ENCODE results near the gene CLTA. TPM values are rescaled to one million over a fixed set of nuclear protein-coding genes. Genes with fewer than 3 reads are reported as not detected.
A peak's percentile ranks its signal among the peaks of the same experiment; 100 is the strongest.

The CLTA gene
- total RNA-seq, 5 donors from 2014 or later (not counting 1 experiment from before 2014, with no cell fraction given), result 40.2 to 79.0 (median 70.0) TPM

DNA sequence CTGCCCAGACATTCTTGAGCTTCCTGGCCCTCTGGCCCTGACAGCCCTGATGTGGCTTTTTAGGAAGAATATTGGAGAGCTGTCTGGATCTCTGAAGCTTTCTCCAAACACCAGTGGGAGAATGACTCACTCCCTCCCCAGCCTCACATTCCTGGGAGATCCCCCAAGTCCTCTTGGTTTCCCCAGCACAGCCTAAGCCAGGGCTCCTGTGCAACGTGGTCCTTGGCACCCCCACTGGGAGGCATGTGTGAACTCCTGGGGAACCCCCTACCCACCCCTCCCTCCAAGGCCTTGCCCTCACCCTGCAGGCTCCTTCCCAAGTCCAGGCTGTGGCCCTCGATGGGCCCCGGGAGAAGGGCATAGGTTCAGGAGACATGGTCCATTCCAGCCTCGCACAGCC is 41.5 kb upstream of the CLTA start:
- Histone ChIP-seq H3K27ac (ENCODE audit: low read length) (peak overlapping the region; percentile 27), H3K36me3 (ENCODE audit: control insufficient read depth in 2 of 2, extremely low read depth in 1 of 2, insufficient read depth in 1 of 2, low read length in 1 of 2) (peaks cover 0 to 1% of the 10 kb centered on the region in 2 donors), H3K9me3 (no peaks in the 10 kb centered on the region), H3K4me3 (ENCODE audit: control insufficient read depth in 1 of 2, extremely low read depth in 1 of 2, low read length in 1 of 2) (no peak overlapping the region), H3K4me1 (ENCODE audit: control insufficient read depth in 1 of 2, extremely low read depth in 1 of 2, insufficient read depth in 2 of 2, low read length in 2 of 2) (peaks cover 38 to 91% of the 10 kb centered on the region in 2 experiments), H3K27me3 (replicated peaks in 1 of 2; ENCODE audit: control insufficient read depth in 2 of 2, extremely low read depth in 1 of 2, insufficient read depth in 2 of 2, low read length in 1 of 2) (no peaks in the 10 kb centered on the region)
- Mint-ChIP-seq H3K4me1 (peaks cover 72 to 92% (median 88%) of the 10 kb centered on the region in 3 donors), H3K9me3 (peaks cover 6 to 13% (median 11%) of the 10 kb centered on the region in 3 donors), H3K27me3 (no peaks in the 10 kb centered on the region), H3K27ac (peak overlapping the region; percentile 90 to 99), H3K36me3 (peaks cover 28% of the 10 kb centered on the region), H3K4me3 (peak overlapping the region in 1 of 3 donors; percentile 15)
- 63% methylated on average over 1 of the region's 4 CpGs for WGBS (ENCODE audit: insufficient coverage)
- ChIA-PET POLR2A (interaction anchor here in 1 of 2 donors (1.0 kb wide), 1 partner anchor 41 kb away, joined by 4 read pairs; no protein-coding TSS in a partner anchor), CTCF (interaction anchor here (0.6 to 1.3 kb wide), 4 partner anchors 10 to 502 kb away, joined by 3 to 7 read pairs (median 4); no protein-coding TSS in a partner anchor)
- ATAC-seq (replicated peaks in 1 of 4), result no peak
- DNase-seq, result no peak

DNA sequence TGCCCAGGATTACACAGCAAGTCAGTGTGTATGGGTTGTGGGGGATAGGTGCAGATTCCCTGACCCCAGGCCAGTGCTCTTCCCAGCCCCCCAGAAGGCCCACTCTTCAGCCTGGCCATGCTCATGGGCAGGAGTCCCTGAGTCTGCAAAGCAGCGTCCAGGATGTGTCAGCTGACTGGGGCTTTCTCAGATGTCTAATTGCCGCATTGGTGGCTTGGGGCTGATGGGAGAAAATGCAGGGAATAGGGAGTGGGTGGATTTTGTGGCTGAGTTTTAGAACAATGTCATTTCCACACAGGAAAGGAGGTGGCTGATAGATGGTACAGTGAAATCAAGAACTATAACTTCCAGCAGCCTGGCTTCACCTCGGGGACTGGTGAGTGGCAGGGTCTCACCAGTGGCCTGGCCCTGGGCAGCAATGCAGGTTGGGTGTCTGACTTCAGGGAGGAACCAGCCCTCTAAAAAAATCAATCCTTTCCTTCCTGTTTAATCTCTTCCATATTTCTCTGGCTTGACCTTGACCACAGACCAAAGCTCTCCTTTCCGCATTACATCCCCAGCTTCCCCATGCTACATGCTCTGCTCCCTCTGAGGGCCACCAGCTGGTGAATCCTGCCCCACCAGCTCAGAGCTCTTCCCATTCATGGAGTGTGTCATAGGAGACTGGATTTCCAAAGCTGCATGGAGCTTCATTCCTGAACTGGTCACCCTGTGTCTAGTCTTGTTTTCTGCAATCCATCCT is 40.0 kb upstream of the CLTA start:
- H3K27me3 Mint-ChIP-seq, result no peaks in the 10 kb centered on the region
- 58% methylated on average over 2 of the region's 4 CpGs for WGBS (ENCODE audit: insufficient coverage)
- no peak for DNase-seq
- POLR2A ChIA-PET, result interaction anchor here in 1 of 2 donors (0.5 kb wide), 1 partner anchor 1272 kb away, joined by 3 read pairs; the partner anchor contains the start of gene GRHPR
- peaks cover 32 to 76% of the 10 kb centered on the region in 2 experiments for H3K4me1 ChIP-seq (ENCODE audit: control insufficient read depth in 1 of 2, extremely low read depth in 1 of 2, insufficient read depth in 2 of 2, low read length in 2 of 2)
- CTCF ChIA-PET, result interaction anchor here (0.5 to 2.3 kb wide), 3 partner anchors 35 to 119 kb away, joined by 3 to 8 read pairs (median 3); partner anchors contain the start of gene CLTA (in 1 of the 2)
- H3K4me1 Mint-ChIP-seq, result peaks cover 61 to 85% (median 81%) of the 10 kb centered on the region in 3 donors
- peak overlapping the region; percentile 97 for H3K27ac ChIP-seq (ENCODE audit: low read length)
- peaks cover 29% of the 10 kb centered on the region for H3K36me3 Mint-ChIP-seq
- no peaks in the 10 kb centered on the region for H3K9me3 ChIP-seq
- peak overlapping the region; percentile 8 to 88 (median 54) for H3K4me3 Mint-ChIP-seq
- ATAC-seq (replicated peaks in 1 of 4), result no peak
- peaks cover 3 to 7% (median 6%) of the 10 kb centered on the region in 3 donors for H3K9me3 Mint-ChIP-seq
- H3K36me3 ChIP-seq (ENCODE audit: control insufficient read depth in 2 of 2, extremely low read depth in 1 of 2, insufficient read depth in 1 of 2, low read length in 1 of 2), result peaks cover 0 to 7% of the 10 kb centered on the region in 2 donors
- no peaks in the 10 kb centered on the region for H3K27me3 ChIP-seq (replicated peaks in 1 of 2; ENCODE audit: control insufficient read depth in 2 of 2, extremely low read depth in 1 of 2, insufficient read depth in 2 of 2, low read length in 1 of 2)
- H3K4me3 ChIP-seq (ENCODE audit: control insufficient read depth in 1 of 2, extremely low read depth in 1 of 2, low read length in 1 of 2), result peak overlapping the region in 1 of 2 donors; percentile 56
- H3K27ac Mint-ChIP-seq, result peak overlapping the region; percentile 97 to 98

DNA sequence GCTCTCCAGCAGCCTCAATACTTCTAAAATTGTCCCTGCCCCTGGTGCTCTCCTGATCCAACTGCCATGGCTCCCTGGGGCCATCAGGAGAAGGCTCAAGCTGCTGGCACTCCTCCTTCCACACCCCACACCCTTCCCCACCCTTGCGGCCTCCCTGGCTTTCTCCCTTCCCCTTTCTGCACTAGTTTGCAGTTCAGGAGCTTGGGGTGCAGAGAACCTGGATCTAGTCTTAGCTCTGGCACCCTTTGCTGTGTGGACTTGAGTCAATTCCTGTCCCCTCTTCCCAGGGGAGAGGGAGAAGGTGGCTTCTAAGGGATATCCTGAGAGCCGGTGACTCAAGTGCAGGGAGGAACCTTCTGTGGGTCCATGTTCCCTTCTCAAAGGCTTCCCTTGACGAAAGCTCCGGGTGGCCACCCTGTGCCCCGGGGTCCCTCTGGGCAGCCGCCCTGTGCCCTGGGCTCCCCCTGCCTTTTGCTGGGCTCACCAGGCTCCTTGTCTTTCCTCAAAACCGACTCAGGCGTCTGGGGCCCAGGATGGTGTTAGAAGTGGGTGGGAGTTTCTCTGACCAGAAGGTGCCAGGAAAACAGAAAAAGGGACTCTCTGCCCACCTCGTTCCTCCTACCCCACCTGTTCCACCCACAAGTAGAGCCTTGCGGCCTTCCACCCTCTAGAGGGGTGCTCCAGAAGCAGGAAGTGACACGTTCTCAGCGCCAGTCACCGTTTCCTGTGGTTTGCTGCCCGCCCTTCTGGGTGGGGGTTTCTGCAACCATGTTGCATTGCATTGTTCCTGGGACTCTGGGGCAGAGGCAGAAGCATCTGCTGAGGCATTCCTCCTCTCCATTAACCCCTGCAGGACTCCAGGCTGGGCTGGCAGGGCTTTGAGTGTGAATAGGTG is 39.2 kb upstream of the CLTA start:
- peak overlapping the region; percentile 97 to 98 for H3K27ac Mint-ChIP-seq
- peaks cover 0 to 10% of the 10 kb centered on the region in 2 donors for H3K36me3 ChIP-seq (ENCODE audit: control insufficient read depth in 2 of 2, extremely low read depth in 1 of 2, insufficient read depth in 1 of 2, low read length in 1 of 2)
- WGBS (ENCODE audit: insufficient coverage), result 0% methylated on average over 3 of the region's 14 CpGs
- CTCF ChIA-PET, result interaction anchor here in 1 of 2 donors (0.6 to 2.3 kb wide), 3 partner anchors 36 to 49 kb away, joined by 3 to 8 read pairs (median 3); partner anchors contain the start of gene CLTA
- peak overlapping the region; percentile 42 to 56 for H3K4me3 ChIP-seq (ENCODE audit: control insufficient read depth in 1 of 2, extremely low read depth in 1 of 2, low read length in 1 of 2)
- H3K4me1 Mint-ChIP-seq, result peaks cover 53 to 77% (median 74%) of the 10 kb centered on the region in 3 donors
- H3K9me3 ChIP-seq, result no peaks in the 10 kb centered on the region
- H3K4me1 ChIP-seq (ENCODE audit: control insufficient read depth in 1 of 2, extremely low read depth in 1 of 2, insufficient read depth in 2 of 2, low read length in 2 of 2), result peaks cover 32 to 70% of the 10 kb centered on the region in 2 experiments
- POLR2A ChIA-PET, result interaction anchor here in 1 of 2 donors (1.3 kb wide), 1 partner anchor 39 kb away, joined by 4 read pairs; the partner anchor contains the start of gene CLTA
- H3K36me3 Mint-ChIP-seq, result peaks cover 24% of the 10 kb centered on the region
- peak overlapping the region; percentile 97 for H3K27ac ChIP-seq (ENCODE audit: low read length)
- no peaks in the 10 kb centered on the region for H3K27me3 ChIP-seq (replicated peaks in 1 of 2; ENCODE audit: control insufficient read depth in 2 of 2, extremely low read depth in 1 of 2, insufficient read depth in 2 of 2, low read length in 1 of 2)
- DNase-seq (peak; percentile 70 to 94 (median 88)), ATAC-seq (replicated peaks in 1 of 4) (peak; percentile 97 to 98 (median 97))
- no peaks in the 10 kb centered on the region for H3K27me3 Mint-ChIP-seq
- H3K4me3 Mint-ChIP-seq, result peak overlapping the region; percentile 72 to 88 (median 78)
- no peaks in the 10 kb centered on the region for H3K9me3 Mint-ChIP-seq

- H3K27me3 ChIP-seq (replicated peaks in 1 of 2; ENCODE audit: control insufficient read depth in 2 of 2, extremely low read depth in 1 of 2, insufficient read depth in 2 of 2, low read length in 1 of 2), result no peaks in the 10 kb centered on the region
- H3K36me3 Mint-ChIP-seq, result peaks cover 20% of the 10 kb centered on the region
- peak overlapping the region; percentile 77 to 97 for H3K27ac Mint-ChIP-seq
- no peak overlapping the region for H3K4me3 ChIP-seq (ENCODE audit: control insufficient read depth in 1 of 2, extremely low read depth in 1 of 2, low read length in 1 of 2)
- peaks cover 41 to 65% (median 62%) of the 10 kb centered on the region in 3 donors for H3K4me1 Mint-ChIP-seq
- H3K27ac ChIP-seq (ENCODE audit: low read length), result peak overlapping the region; percentile 6
- DNase-seq (no peak), ATAC-seq (replicated peaks in 1 of 4) (no peak)
- ChIA-PET POLR2A (interaction anchor here (0.6 to 1.3 kb wide), 4 partner anchors 13 to 313 kb away, joined by 4 to 10 read pairs (median 4); partner anchors contain the start of gene CLTA (in 1 of the 2)), CTCF (interaction anchor here in 1 of 2 donors (1.2 to 2.3 kb wide), 2 partner anchors 37 to 50 kb away, joined by 3 to 8 read pairs; partner anchors contain the start of gene CLTA)
- H3K36me3 ChIP-seq (ENCODE audit: control insufficient read depth in 2 of 2, extremely low read depth in 1 of 2, insufficient read depth in 1 of 2, low read length in 1 of 2), result peaks cover 0 to 11% of the 10 kb centered on the region in 2 donors
- 89% methylated on average over 5 of the region's 10 CpGs for WGBS (ENCODE audit: insufficient coverage)
- no peaks in the 10 kb centered on the region for H3K9me3 ChIP-seq
- H3K4me3 Mint-ChIP-seq, result peak overlapping the region in 2 of 3 donors; percentile 31 to 55
- no peaks in the 10 kb centered on the region for H3K9me3 Mint-ChIP-seq
- H3K4me1 ChIP-seq (ENCODE audit: control insufficient read depth in 1 of 2, extremely low read depth in 1 of 2, insufficient read depth in 2 of 2, low read length in 2 of 2), result peaks cover 32 to 57% of the 10 kb centered on the region in 2 experiments
- no peaks in the 10 kb centered on the region for H3K27me3 Mint-ChIP-seq
Measured at GRCh38 chr9:36152741-36153438, 37.8 kb upstream of the CLTA start.

DNA sequence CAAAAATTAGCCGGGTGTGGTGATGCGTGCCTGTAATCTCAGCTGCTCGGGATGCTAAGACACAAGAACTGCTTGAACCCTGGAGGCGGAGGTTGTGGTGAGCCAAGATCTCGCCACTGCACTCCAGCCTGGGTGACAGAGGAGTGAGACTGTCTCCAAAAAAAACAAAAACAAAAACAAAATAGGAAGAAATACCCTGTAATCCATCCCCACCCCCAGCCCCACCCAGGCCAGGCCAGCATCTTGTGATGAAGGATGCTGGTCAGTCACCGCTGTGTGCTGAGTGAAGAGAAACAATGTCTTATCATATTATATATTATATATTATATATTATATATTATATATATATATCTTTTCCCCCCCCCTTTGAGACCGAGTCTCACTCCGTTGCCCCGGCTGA is 37.0 kb upstream of the CLTA start:
- H3K27me3 ChIP-seq (replicated peaks in 1 of 2; ENCODE audit: control insufficient read depth in 2 of 2, extremely low read depth in 1 of 2, insufficient read depth in 2 of 2, low read length in 1 of 2), result no peaks in the 10 kb centered on the region
- Mint-ChIP-seq H3K27me3 (no peaks in the 10 kb centered on the region), H3K27ac (peak overlapping the region; percentile 69 to 77), H3K4me3 (peak overlapping the region in 1 of 3 donors; percentile 55), H3K9me3 (no peaks in the 10 kb centered on the region), H3K4me1 (peaks cover 40 to 57% (median 54%) of the 10 kb centered on the region in 3 donors), H3K36me3 (peaks cover 27% of the 10 kb centered on the region)
- H3K9me3 ChIP-seq, result no peaks in the 10 kb centered on the region
- no peak overlapping the region for H3K27ac ChIP-seq (ENCODE audit: low read length)
- ChIA-PET CTCF (interaction anchor here in 1 of 2 donors (0.7 kb wide), 1 partner anchor 385 kb away, joined by 8 read pairs; no protein-coding TSS in a partner anchor), POLR2A (no interaction called here)
- no peak for DNase-seq
- no peak overlapping the region for H3K4me3 ChIP-seq (ENCODE audit: control insufficient read depth in 1 of 2, extremely low read depth in 1 of 2, low read length in 1 of 2)
- WGBS (ENCODE audit: insufficient coverage), result no CpG with 5 or more reads among the region's 9 CpGs
- ATAC-seq (replicated peaks in 1 of 4), result no peak
- peaks cover 28 to 48% of the 10 kb centered on the region in 2 experiments for H3K4me1 ChIP-seq (ENCODE audit: control insufficient read depth in 1 of 2, extremely low read depth in 1 of 2, insufficient read depth in 2 of 2, low read length in 2 of 2)
- peaks cover 0 to 11% of the 10 kb centered on the region in 2 donors for H3K36me3 ChIP-seq (ENCODE audit: control insufficient read depth in 2 of 2, extremely low read depth in 1 of 2, insufficient read depth in 1 of 2, low read length in 1 of 2)

Data from T-cell (primary cell).